Osteoblast (primary cell): ENCODE measurements around the gene TIAM2. TPM values are rescaled to one million over a fixed set of nuclear protein-coding genes. Genes with fewer than 3 reads are reported as not detected.

Experiments
- DNase-seq: peaks from one replicate; pipeline ENCODE4 v3.0.0; 2011; ENCODE audit warnings: low spot score, mixed read lengths; ENCODE audit not compliant: insufficient read length; ENCODE audit errors: missing footprints
- H2AFZ ChIP-seq: 2 replicates; pipeline ENCODE4 v1.6.0; 2011; ENCODE audit warnings: mild to moderate bottlenecking, low read length
- H3K27ac ChIP-seq: 2 replicates; pipeline ENCODE4 v1.5.1; 2011; ENCODE audit warnings: mild to moderate bottlenecking, low read depth, low read length, moderate library complexity
- H3K27me3 ChIP-seq: 2 replicates; pipeline ENCODE4 v1.6.0; 2012; ENCODE audit warnings: mild to moderate bottlenecking, control low read depth, inconsistent platforms, low read length, moderate library complexity; ENCODE audit not compliant: insufficient read depth
- H3K36me3 ChIP-seq: 2 replicates; pipeline ENCODE4 v1.5.1; 2011; ENCODE audit warnings: mild to moderate bottlenecking, low read length, control low read depth, moderate library complexity; ENCODE audit not compliant: insufficient read depth
- H3K4me1 ChIP-seq: 2 replicates; pipeline ENCODE4 v1.5.1; 2011; ENCODE audit warnings: mild to moderate bottlenecking, low read length, control low read depth, moderate library complexity; ENCODE audit not compliant: insufficient read depth
- H3K4me2 ChIP-seq: 2 replicates; pipeline ENCODE4 v1.6.0; 2011; ENCODE audit warnings: mild to moderate bottlenecking, low read length; ENCODE audit not compliant: insufficient read depth
- H3K4me3 ChIP-seq: fragments of 200-600 bp; sonication (generic); 3 replicates; pipeline ENCODE4 v1.5.1; 2012; ENCODE audit warnings: mild to moderate bottlenecking, low read length, inconsistent platforms; ENCODE audit not compliant: insufficient read depth
- H3K79me2 ChIP-seq: 2 replicates; pipeline ENCODE4 v1.6.0; 2012; ENCODE audit warnings: mild to moderate bottlenecking, low read length, control low read depth, inconsistent platforms; ENCODE audit not compliant: insufficient read depth
- H3K9me3 ChIP-seq: 2 replicates; pipeline ENCODE4 v1.5.1; 2011; ENCODE audit warnings: low read depth, low read length, control low read depth
- H4K20me1 ChIP-seq: 2 replicates; pipeline ENCODE4 v1.6.0; 2012; ENCODE audit warnings: mild to moderate bottlenecking, low read length, control low read depth; ENCODE audit not compliant: insufficient read depth
- total RNA-seq: library from RNA; depleted of rRNA; stranded (reverse); fragments of >200 nt; gene quantifications from 2 replicates; pipeline ENCODE4 v1.2.3, GENCODE V29; 2012
- TF ChIP-seq, protein P1 (sequence below): IDR thresholded peaks from 2 replicates; pipeline ENCODE4 v1.5.1; 2011; ENCODE audit warnings: mild to moderate bottlenecking, low read depth, low read length, moderate library complexity; ENCODE audit errors: extremely low read depth

The TIAM2 gene
- total RNA-seq, 1 donor: 31.8 TPM

DNA sequence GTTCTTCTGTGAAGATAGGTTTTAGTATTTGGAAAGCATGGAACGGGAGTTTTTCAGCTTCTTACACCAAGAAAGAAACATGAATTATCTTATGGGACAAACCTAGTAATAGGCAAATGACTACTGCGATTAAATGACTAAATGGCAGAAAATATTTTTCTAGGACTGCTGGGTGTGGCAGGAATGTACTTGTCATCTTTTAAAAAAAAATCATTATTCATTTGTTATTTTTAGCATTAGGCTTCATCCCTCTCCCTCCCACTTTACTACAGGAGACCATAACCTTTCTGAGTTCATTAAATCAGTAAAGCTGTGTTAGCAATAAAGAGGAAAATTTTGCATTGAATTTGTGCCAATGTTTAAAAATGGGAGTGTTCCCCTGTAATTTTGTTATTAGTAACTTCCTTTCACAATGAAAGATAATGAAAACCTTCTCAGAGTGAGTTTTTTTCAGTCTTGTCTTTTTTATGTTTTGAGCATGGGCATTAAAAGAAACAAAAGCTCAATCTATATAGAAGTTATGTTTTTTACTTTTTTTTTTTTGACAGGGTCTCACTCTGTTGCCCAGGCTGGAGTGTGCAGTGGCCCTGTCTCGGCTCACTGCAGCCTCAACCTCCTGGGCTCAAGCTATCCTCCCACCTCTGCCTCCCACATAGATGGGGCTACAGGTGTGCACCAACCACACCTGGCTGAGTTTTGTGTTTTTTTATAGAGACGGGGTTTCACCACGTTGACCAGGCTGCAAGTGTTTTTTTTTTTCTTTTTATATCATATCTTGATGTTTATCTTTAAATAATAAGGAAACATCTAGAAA is 163.1 kb downstream of the TIAM2 start:
- Histone ChIP-seq H3K36me3 (no peaks in the 10 kb centered on the region), H2AFZ (no peak overlapping the region), H3K4me3 (no peak overlapping the region), H3K79me2 (peaks cover 5% of the 10 kb centered on the region), H3K4me2 (peak overlapping the region; percentile 27), H4K20me1 (peaks cover 4% of the 10 kb centered on the region), H3K4me1 (peaks cover 28% of the 10 kb centered on the region), H3K27me3 (no peaks in the 10 kb centered on the region), H3K27ac (peak overlapping the region; percentile 60), H3K9me3 (no peaks in the 10 kb centered on the region)
- TF ChIP-seq, protein P1, sequence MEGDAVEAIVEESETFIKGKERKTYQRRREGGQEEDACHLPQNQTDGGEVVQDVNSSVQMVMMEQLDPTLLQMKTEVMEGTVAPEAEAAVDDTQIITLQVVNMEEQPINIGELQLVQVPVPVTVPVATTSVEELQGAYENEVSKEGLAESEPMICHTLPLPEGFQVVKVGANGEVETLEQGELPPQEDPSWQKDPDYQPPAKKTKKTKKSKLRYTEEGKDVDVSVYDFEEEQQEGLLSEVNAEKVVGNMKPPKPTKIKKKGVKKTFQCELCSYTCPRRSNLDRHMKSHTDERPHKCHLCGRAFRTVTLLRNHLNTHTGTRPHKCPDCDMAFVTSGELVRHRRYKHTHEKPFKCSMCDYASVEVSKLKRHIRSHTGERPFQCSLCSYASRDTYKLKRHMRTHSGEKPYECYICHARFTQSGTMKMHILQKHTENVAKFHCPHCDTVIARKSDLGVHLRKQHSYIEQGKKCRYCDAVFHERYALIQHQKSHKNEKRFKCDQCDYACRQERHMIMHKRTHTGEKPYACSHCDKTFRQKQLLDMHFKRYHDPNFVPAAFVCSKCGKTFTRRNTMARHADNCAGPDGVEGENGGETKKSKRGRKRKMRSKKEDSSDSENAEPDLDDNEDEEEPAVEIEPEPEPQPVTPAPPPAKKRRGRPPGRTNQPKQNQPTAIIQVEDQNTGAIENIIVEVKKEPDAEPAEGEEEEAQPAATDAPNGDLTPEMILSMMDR: no peak
- DNase-seq: peak; percentile 82

DNA sequence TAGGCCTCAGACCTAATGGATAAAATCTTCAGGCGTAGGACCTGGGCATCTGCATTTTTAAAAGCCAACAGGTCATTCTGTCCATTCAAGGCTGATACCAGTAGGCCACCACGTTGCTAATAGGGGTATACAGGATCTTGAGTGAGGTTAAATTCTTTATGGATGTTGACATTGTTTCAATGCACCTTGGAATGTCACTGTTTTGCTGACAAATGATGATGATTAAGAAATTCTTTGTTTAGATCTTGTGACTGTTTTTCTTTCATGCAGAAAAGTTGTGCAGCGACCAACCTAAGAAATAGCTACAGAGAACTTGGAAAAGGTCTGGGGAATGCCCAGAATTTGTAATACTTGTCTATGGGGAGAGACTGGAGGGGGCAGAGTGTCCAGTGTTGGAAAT is 167.6 kb downstream of the TIAM2 start:
- TF ChIP-seq, protein P1: no peak
- Histone ChIP-seq H3K79me2 (no peaks in the 10 kb centered on the region), H3K4me2 (no peak overlapping the region), H3K9me3 (no peaks in the 10 kb centered on the region), H4K20me1 (peaks cover 4% of the 10 kb centered on the region), H3K4me1 (peaks cover 6% of the 10 kb centered on the region), H3K27ac (no peak overlapping the region), H3K27me3 (no peaks in the 10 kb centered on the region), H3K36me3 (peaks cover 25% of the 10 kb centered on the region), H2AFZ (no peak overlapping the region), H3K4me3 (no peak overlapping the region)
- no peak for DNase-seq

DNA sequence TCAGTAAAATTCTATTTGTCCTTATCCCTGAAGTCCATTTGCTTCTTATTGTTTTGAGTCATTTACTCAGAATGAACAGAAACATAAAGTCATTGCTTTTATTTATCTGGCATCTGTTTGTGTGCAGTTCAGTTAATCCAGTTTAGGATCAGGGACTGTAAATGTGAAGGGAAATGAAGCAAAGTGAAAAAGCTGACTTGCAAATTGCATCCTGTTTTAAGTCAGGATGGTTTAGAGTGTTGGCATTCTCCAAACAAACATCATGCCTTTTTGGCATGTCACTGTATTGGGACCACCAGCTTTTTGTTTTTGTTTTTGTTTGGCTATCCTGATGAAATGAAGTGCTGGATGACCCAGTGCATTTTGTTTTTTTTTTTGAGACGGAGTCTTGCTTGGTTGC is 168.5 kb downstream of the TIAM2 start:
- no peak overlapping the region for H2AFZ ChIP-seq
- peaks cover 4% of the 10 kb centered on the region for H4K20me1 ChIP-seq
- no peak overlapping the region for H3K4me2 ChIP-seq
- H3K79me2 ChIP-seq: no peaks in the 10 kb centered on the region
- no peaks in the 10 kb centered on the region for H3K4me1 ChIP-seq
- no peak overlapping the region for H3K27ac ChIP-seq
- H3K27me3 ChIP-seq: no peaks in the 10 kb centered on the region
- TF ChIP-seq, protein P1: no peak
- DNase-seq: no peak
- no peak overlapping the region for H3K4me3 ChIP-seq
- H3K36me3 ChIP-seq: peaks cover 25% of the 10 kb centered on the region
- H3K9me3 ChIP-seq: no peaks in the 10 kb centered on the region

DNA sequence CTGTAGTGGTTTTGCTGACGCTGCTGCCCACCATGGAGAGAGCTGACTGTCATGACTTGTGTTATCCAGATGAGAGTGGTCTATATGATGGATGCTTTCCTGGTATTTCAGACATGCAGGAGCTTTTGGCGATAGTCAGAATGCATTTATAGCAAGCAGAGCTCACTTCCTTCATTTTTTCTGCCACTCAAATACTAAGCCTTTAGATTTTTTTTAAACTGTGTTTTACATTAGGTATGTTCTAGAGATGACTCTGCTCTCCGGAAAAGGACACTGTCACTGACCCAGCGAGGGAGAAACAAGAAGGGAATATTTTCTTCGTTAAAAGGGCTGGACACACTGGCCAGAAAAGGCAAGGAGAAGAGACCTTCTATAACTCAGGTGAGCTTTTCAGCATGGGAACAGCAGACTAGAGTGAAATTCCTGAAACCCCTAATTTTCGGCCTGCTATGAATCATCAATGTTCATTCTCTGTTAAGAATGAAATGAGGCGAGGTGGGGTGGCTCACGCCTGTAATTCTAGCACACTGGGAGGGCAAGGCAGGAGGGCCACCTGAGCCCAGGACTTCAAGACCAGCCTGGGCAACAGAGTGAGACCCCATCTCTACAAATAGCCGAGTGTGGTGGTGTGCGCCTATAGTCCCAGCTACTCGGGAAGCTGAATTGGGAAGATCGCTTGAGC is 170.1 kb downstream of the TIAM2 start:
- H3K36me3 ChIP-seq: peaks cover 25% of the 10 kb centered on the region
- H2AFZ ChIP-seq: no peak overlapping the region
- H3K4me1 ChIP-seq: no peaks in the 10 kb centered on the region
- no peaks in the 10 kb centered on the region for H3K79me2 ChIP-seq
- H4K20me1 ChIP-seq: peaks cover 4% of the 10 kb centered on the region
- TF ChIP-seq, protein P1: no peak
- H3K27ac ChIP-seq: no peak overlapping the region
- no peaks in the 10 kb centered on the region for H3K27me3 ChIP-seq
- no peak overlapping the region for H3K4me3 ChIP-seq
- DNase-seq: no peak
- no peaks in the 10 kb centered on the region for H3K9me3 ChIP-seq
- no peak overlapping the region for H3K4me2 ChIP-seq
